Ramos (cell line): ENCODE data around the gene SFRP2.

Source experiments
- in situ Hi-C: fragments of 300-500 bp; cut with MboI; formaldehyde crosslinking; loops from one replicate; pipeline ENCODE4 v1.14.3; 2022; ENCODE audit warnings: low sequenced_read_pairs; ENCODE audit not compliant: unreplicated experiment

The SFRP2 gene

DNA sequence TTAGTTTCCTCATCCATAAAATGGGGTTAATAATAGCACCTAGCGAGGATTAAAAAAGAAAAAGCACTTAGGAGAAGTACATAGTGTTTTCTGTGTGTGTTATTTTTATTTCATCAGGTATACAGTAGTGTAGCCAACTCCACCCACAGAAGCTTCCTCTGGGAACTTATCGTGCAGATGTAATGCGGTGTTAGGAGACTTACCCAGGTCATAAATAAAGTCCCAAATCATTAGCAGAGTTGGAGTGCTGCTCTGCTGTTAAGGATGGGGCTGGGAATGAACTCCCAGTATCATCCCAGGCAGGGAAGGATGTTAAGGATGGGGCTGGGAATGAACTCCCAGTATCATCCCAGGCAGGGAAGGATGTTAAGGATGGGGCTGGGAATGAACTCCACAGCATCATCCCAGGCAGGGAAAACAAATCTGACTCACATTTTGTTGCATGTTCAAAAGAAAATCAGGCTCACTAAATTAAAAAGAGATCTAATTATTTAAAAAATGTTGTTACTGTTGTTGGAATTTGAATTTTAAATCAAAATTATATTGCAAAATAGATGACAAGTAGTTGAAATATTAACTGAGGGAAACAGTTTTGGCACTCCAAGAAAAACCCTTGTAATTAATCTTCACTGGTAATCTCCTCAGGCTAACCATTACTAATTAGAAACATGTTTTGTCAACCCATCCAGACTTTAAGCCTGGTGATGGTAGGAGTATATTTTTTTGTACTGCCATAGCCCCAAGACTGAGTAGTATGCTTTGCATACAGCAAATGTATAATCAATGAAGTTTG, 10.2 kb upstream of the SFRP2 start:
- in situ Hi-C loops = no loop called here

DNA sequence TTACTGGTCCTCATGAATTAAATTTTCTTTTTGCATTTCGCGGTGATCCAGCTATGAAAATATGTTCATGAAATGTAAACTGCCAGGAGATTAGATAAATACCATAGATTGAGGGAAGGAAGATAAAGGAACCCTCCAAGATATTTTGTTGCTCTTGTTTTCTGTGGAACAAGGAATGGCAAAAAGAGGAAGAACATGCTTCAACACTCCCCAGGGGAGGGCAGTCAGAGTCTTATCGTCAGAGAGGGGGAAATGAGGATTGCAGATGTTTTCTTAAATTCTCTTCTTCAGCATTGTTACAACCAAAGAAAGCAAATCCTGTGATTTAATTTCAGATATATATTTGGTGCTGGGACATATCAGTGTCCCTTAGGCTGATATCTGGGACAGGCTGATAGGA, 9.5 kb upstream of the SFRP2 start:
- in situ Hi-C loops = no loop called here

DNA sequence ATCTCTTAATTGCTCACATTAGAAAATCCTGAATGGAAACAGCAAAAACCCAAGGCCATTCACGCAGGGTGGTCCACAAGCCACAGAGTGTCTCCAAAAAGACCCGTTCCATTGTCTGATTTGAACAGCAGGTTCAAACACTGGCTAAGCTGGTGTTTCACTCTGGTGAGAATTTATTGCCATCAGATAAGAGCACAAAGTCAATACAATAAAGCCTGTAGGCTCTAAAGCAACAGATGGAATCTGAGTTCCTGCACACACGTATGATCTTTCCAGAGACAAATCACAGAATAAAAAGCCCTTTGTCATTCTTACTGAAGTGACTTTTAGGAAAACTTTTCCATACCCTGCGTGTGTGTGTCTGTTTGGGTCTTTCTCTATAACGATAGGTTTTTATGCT, 5.1 kb upstream of the SFRP2 start:
- in situ Hi-C loops = no loop called here

DNA sequence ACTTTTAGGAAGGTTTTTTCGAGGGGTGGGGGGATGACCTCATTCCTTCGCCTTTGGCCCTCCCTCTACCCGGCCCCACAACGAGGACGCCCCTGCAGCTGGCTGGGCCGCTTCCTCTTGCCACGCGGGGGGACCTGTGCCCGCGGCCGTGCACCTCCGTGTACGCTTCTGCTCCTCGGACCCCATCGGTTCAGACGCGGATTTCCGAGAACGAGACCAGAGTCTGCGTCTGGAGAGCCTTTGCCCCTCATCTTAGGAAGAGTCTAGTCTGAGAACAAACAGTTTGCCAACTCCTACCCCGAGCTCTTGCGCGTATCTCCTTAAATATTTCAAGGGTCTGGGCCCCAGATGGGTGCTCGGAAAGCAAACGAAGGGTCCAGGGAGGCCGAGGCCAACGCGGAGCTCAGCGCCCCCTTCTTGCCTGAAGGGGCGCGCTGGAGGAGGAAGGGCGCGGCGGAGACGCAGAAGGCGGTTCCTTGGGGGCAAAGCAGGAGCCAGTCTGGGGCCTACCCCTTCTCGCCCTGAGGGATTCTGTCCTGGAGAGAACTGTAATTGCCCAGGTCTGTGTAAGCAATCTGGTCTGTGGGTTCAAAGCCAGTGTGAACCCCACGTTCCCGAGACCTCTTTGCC, 3.9 kb upstream of the SFRP2 start:
- in situ Hi-C loops = no loop called here

DNA sequence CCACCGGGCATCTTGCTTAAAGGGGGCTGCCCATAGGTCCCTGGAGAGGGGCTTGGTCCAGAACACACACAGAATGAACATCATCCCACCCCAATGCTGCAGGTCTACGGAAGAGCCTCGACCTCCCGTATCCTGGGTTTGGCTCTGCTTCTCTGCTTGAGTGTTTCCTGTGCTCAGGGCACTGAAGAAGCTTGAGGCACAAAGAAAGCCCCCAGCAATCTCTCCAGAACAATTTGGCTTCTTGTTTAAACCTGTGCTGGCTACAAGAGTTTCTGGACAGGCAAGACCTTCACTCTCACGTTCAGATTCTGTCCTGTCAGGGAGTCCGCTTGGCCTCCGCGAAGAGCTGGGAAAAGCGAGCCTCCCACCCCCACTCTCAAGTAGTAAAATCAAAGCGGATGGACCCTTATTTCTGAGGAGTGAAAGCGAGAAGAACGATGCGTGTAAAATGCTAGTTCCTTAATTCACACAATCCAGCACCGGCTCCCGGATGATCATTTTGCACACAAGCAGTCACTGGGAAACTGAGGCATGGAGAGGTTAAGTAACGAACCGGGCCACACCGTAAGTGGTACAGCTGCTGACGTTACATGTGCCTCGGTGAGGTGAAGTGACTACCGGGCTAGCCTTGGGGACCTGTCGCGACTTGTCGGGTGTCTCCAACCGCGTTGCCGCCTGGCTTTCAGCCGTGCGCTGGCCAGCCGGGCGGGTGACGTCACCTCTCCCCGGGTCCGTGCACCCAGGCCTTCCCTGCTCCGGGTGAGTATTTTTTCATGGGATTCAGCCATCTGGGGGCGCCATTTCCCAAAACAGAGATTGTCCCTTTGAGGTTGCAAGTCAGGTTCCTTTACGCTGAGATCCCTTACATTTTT, 3.1 kb upstream of the SFRP2 start:
- in situ Hi-C loops = no loop called here

DNA sequence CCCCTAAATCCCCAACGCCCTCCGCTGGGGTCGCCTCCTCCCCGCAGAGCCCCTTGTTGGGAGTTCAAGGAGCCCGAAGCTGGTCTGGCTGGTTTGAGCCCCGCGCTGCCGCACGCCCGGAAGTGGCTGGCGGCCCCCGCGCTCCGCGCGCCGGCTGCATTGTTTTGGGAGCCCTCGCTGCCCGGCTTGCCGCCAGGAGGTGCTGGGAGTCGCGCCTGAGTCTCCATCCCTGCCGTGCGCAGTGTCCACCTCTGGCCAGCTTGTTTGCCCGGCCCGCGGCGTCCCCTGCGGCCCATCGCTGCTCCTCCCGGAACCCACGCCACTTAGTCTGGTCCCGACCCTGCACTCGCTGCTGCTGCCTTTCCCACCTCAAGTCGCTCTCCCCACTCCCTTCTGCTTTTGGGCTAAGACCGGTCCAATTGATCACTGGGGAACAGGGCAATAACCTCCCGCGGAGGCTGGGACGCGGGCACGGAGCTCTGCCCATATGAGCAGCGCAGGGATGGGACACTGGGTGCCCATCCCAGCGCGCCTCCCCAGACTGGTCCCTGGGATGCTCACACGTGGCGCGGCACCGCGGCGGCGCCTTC, 2.2 kb upstream of the SFRP2 start:
- in situ Hi-C loops = no loop called here

DNA sequence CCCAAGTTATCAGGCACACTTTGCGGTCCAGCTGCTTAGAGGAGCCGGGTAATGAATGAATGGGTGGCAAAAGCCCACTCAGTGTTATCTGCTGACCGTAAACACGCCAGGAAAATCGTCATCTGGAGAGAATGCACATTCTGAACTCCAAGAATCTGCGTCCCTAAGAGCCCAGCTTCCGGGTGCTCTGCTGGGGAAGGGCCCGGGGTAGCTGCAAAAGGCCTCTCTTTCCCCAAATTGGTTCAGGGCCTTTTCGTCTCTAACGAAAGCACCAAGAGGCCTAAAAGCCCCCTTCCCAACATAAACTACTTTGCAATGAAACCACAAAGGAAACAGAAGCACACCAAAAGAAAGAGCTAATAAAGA, 1.6 kb upstream of the SFRP2 start:
- in situ Hi-C loops = no loop called here

DNA sequence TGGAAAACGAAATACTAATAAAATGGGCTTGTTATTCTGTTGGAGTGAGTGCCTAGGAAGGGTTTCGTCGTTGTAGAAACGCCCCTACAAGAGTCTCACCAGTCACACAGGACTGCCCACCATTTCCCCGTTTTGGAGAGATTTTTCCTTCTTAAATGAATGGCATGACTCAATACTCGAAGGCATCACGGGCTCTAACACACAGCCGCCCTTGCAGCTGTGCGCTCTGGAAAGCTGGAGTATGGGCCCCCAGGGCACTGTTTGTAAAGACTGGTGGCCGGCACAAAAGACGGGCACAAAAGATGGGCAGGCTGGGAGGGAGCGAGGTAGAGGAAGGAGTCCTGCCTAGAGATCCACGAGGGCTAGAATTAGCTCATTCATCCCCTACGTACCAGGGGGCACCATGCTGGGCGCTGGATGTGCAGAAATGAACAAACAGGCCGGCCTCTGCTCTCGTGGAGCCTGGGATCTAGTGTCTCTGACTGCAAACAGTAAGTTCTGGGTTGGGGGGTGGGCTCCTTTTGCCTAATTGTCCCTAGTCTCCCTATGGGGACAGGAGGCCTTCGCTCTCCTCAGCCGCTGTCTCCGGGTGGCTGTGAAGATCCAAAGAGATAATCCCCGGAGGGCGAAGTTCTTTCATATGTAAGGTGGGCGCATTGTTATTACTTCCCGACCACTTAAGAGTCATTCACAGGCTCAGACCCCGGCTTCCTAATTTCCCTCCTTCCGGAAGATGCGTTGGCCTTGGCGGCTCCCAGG, 1.0 kb upstream of the SFRP2 start:
- in situ Hi-C loops = no loop called here

DNA sequence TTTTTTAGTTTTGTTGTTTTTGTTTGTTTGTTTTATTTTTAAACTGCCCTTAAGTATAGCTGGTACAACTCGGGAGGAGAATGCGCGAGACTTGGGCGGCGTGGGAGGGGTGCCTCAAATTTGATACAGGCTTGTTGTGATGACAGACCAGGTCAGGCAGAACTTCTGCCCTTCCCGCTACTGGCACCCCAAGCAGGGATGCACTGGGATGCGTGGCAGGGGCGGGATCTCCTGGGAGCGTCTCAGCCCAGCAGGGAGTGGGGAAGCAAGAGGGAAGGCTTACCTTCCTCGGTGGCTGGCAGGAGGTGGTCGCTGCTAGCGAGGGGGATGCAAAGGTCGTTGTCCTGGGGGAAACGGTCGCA, 851 bp downstream of the SFRP2 start:
- in situ Hi-C loops = no loop called here

DNA sequence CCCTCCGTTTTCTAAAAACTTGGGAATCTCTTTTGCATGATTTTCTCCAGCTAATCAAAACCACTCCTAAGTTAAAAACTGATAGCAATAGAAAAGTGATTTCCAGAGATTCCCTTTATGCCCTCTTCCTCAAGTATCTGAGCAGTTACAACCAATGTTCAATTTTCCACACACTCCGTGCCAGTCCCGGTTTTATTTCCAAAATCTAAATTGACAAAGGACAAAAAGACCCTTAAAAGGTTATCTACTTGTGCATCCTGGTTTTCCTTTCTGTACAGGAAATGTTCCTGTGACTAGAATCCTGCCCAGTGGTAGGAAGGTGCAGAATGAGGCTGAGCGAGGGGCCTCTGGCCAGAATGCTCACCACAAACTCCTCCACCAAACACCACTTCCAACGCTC, 1.3 kb downstream of the SFRP2 start:
- in situ Hi-C loops = no loop called here

DNA sequence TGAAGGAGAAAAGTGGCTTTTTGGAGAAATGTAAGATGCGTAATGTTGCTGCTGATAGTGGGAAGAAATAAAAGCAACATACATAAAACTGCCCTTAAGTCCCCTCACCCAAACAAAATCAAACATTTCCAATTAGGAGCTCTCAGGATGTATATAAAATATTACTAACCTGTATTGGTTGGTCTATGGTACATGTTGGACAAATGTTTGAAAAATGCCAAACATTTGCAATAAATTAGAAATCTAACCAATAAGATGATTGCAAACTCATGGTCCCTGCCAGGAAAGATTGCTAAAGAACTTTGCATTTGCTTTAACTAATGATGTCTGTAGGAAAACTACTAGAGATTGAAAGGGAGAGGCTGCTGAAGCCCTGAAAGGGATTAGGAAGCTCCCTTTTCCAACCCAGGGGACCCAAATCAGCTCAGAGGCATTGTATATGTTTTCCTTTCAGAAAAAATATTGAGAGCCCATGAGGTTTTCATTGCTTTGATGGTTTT, 1.8 kb downstream of the SFRP2 start:
- in situ Hi-C loops = no loop called here

DNA sequence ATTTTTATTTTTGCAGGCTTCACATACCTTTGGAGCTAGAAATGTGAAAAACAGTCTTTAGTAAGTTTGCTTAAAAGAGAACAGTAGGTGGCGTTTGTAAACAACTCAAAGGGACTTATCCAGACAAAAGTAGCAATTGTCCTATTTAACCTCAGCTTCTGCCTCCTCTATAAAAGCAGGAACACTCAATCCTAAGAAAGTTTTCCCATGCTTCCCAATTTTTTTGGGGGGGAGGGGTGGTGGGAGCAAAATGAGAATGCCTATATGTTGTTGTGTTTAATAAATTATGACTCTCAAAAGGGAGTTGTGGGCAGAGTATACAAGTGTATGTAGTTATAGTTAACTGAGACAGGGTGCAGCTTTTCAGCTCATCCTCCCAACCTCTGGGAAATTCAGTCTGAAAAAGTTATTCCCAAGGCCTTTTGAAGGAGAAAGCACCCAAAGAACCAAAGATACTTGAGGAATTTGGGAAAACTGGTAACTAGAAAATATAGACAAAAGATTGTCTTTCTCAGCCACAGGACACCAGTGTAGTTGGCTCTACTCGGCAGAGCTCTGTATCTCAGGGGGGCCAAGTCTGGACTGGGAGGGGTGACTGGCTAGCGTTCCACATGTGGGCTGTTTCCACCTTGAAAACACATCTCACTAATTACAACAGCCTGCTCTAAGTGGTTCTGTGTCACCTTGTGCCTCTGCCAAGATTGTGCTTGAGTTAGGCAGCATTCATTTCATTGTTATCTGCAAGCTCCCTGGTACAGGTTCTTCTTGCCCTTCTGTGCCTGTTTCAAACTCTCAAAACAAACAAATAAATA, 2.8 kb downstream of the SFRP2 start:
- in situ Hi-C loops = no loop called here

DNA sequence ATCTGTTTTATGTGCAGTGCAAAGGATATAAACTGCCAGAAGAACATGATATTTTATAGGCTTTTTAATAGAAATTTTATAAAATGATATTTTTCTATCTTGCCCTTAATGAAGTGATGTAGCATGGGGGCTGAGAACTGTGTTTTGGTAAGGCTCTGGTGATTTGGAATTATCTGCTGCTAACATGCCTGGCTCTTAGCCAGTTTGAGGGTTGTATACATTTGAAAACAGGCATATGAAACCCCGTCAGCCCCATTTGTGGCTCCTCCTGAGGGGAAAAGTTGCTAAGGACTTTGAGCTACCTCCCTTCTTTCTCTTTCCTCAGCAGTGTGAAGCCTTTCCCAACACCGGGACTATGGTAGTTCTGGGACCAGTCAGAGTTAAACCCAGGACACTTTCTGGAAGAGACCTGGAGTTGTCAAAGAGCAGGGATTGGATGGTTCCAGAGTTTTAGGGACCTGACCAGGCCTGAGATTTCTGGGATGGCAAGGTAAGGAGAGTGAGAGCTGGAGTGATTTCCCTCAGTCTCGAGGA, 4.7 kb downstream of the SFRP2 start:
- in situ Hi-C loops = no loop called here

DNA sequence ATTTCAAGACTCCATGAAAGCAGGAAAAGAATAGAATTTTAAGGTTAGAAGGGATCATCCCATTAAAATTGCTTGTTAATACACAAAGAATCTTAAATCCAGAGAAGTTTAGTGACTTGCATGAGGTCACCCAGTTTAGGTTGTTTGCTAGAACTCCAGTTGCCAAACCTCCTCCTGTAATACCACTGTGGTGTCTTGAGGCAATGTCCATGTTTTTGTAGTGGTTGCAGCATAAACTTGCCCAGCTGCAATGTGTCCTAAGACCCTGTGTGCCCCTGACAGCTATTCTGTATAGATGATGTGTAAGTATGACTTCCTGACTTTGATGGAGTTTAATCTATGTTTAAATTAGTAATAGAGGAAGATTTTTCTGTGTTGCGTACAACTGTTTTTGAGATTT, 6.3 kb downstream of the SFRP2 start:
- in situ Hi-C loops = no loop called here

DNA sequence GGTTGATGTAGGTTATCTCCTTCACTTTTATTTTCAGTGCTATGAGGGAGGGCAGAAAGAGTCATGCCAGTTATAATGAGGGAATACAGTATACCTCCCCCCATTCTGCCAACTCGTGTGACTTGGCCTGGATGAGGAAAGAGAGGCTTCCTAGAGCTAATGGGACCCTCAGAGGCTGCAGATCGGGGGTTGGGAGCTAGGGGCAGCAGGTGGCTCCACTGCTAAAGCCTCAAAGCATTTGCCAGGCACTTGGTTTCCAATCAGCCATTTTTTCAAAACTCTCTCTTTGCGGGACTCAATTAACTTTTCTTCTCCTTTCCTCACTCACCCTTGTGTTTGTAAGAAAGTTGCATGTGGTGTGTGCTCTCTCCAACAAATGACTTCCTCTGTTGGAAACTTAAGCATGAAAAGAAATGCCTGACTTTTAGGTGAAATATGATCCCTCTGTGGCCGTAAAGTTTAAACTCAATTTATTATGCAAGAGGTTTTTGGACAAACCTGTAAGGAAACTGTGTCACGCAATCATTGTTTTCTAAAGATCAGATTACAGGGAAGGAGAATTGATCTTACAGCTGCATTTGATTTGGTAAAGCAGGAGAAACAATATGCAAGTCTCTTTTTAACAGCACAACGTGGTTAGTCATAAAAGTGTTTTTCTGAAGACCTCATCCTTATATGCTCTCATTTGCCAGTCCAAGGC, 7.0 kb downstream of the SFRP2 start:
- in situ Hi-C loops = no loop called here

DNA sequence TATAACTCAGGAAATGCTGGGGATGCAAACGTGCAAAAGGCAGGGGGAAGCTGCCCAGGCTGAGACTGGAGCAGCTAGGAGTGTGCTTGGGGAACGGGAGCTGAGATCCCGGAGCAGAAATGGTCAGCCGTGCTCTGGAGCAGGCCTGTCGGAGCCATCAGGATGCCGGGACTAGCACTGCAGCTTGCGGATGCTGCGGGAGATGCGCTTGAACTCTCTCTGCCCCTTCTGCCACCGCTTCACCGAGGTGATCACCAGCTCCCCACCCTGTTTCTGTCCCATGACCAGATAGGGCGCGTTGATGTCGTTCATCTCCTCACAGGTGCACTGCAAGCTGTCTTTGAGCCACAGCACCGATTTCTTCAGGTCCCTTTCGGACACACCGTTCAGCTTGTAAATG, 7.6 kb downstream of the SFRP2 start:
- in situ Hi-C loops = no loop called here

DNA sequence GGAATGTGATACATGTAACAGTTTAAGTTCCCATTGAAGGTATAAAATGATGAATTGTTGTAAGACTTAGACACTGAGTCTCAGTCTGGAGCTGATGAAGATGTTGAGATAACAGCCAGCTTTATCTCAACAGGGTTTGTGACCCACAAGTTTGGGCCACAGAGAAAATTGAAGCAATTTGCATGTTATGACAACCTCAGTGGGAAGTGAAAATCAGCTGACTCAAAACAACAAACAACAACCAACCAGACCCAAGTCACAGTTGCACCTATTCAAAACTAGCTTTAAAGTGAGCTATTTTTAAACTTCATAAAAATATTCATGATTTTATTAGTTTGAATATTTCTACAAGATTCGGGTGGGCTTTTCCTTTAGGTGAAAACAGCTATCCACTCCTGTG, 8.0 kb downstream of the SFRP2 start:
- in situ Hi-C loops = no loop called here

DNA sequence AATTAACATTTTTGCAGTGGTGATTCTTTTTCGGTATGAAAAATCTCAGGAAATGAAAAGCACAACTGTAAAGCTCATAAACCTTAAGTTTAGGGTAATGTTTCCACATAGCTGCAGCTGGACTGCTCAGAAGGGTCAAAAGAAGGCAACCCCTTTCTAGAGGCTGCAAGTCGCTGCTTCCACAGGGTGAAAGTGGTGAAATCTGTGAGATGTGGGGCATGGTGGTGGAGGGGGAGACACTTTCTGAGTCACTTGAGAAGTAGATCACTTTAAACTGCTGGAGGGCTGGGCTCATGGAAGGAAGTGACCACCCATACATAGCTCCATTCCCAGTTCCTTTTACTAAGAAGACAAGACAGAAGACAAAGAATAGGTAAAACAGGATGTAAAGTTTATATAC, 8.7 kb downstream of the SFRP2 start:
- in situ Hi-C loops = no loop called here
